ENCODE measurements around the gene HPX. TPM values are rescaled to one million over a fixed set of nuclear protein-coding genes. Genes with fewer than 3 reads are reported as not detected.

Gene HPX
- total RNA-seq, 1 donor from 2014 or later: 3.8 TPM

GRCh38 chr11:6406370-6406769 is 34.4 kb downstream of the HPX start:
- peaks cover 12% of the 10 kb centered on the region for H3K36me3 Mint-ChIP-seq (ENCODE audit: low read depth)
- H3K27me3 Mint-ChIP-seq (ENCODE audit: low read depth): no peaks in the 10 kb centered on the region
- no peak for TF ChIP-seq CTCF (IDR thresholded peaks at IDR 0.05)
- DNase-seq (ENCODE audit: low spot score): no peak
- no peaks in the 10 kb centered on the region for H3K9me3 Mint-ChIP-seq (ENCODE audit: low read depth)
- H3K4me3 Mint-ChIP-seq (ENCODE audit: unreplicated experiment): no peak overlapping the region
- H3K4me1 Mint-ChIP-seq (ENCODE audit: low read depth): no peaks in the 10 kb centered on the region
- H3K27ac Mint-ChIP-seq (ENCODE audit: unreplicated experiment): no peak overlapping the region

GRCh38 chr11:6405846-6406245 is 34.9 kb downstream of the HPX start:
- Mint-ChIP-seq H3K4me3 (ENCODE audit: unreplicated experiment) (no peak overlapping the region), H3K4me1 (ENCODE audit: low read depth) (no peaks in the 10 kb centered on the region), H3K27me3 (ENCODE audit: low read depth) (no peaks in the 10 kb centered on the region), H3K27ac (ENCODE audit: unreplicated experiment) (no peak overlapping the region), H3K9me3 (ENCODE audit: low read depth) (no peaks in the 10 kb centered on the region), H3K36me3 (ENCODE audit: low read depth) (peaks cover 12% of the 10 kb centered on the region)
- no peak for DNase-seq (ENCODE audit: low spot score)
- no peak for TF ChIP-seq CTCF (IDR thresholded peaks at IDR 0.05)

- no peaks in the 10 kb centered on the region for H3K4me1 Mint-ChIP-seq (ENCODE audit: low read depth)
- H3K27ac Mint-ChIP-seq (ENCODE audit: unreplicated experiment): no peak overlapping the region
- no peaks in the 10 kb centered on the region for H3K9me3 Mint-ChIP-seq (ENCODE audit: low read depth)
- no peak for TF ChIP-seq CTCF (IDR thresholded peaks at IDR 0.05)
- DNase-seq (ENCODE audit: low spot score): no peak
- no peaks in the 10 kb centered on the region for H3K27me3 Mint-ChIP-seq (ENCODE audit: low read depth)
- peaks cover 13% of the 10 kb centered on the region for H3K36me3 Mint-ChIP-seq (ENCODE audit: low read depth)
- no peak overlapping the region for H3K4me3 Mint-ChIP-seq (ENCODE audit: unreplicated experiment)
Observed at GRCh38 chr11:6405052-6405667, 35.6 kb downstream of the HPX start.

GRCh38 chr11:6404342-6405051 is 36.3 kb downstream of the HPX start:
- H3K4me1 Mint-ChIP-seq (ENCODE audit: low read depth): no peaks in the 10 kb centered on the region
- DNase-seq (ENCODE audit: low spot score): no peak
- no peak overlapping the region for H3K27ac Mint-ChIP-seq (ENCODE audit: unreplicated experiment)
- H3K9me3 Mint-ChIP-seq (ENCODE audit: low read depth): no peaks in the 10 kb centered on the region
- peaks cover 11% of the 10 kb centered on the region for H3K36me3 Mint-ChIP-seq (ENCODE audit: low read depth)
- TF ChIP-seq CTCF (IDR thresholded peaks at IDR 0.05): no peak
- H3K27me3 Mint-ChIP-seq (ENCODE audit: low read depth): no peaks in the 10 kb centered on the region
- H3K4me3 Mint-ChIP-seq (ENCODE audit: unreplicated experiment): no peak overlapping the region

- no peaks in the 10 kb centered on the region for H3K9me3 Mint-ChIP-seq (ENCODE audit: low read depth)
- no peak for DNase-seq (ENCODE audit: low spot score)
- no peak overlapping the region for H3K27ac Mint-ChIP-seq (ENCODE audit: unreplicated experiment)
- H3K4me3 Mint-ChIP-seq (ENCODE audit: unreplicated experiment): no peak overlapping the region
- no peak for TF ChIP-seq CTCF (IDR thresholded peaks at IDR 0.05)
- no peaks in the 10 kb centered on the region for H3K4me1 Mint-ChIP-seq (ENCODE audit: low read depth)
- H3K27me3 Mint-ChIP-seq (ENCODE audit: low read depth): no peaks in the 10 kb centered on the region
- peaks cover 15% of the 10 kb centered on the region for H3K36me3 Mint-ChIP-seq (ENCODE audit: low read depth)
Observed at GRCh38 chr11:6403539-6403938, 37.2 kb downstream of the HPX start.
